ENCODE data around the gene CES1. TPM values are rescaled to one million over a fixed set of nuclear protein-coding genes. Genes with fewer than 3 reads are reported as not detected.
"Not testable (repeated sequence)": the region's sequence is repeated elsewhere in the genome, so short reads cannot be mapped to it uniquely, and the experiment has no call there.

The CES1 gene
- total and polyA plus RNA-seq, 10 of the 15 experiments (the other 5 are each of a cell fraction or from before 2014, with no cell fraction given): 0.08 to 0.69 (median 0.27) TPM; not detected in 6

DNA sequence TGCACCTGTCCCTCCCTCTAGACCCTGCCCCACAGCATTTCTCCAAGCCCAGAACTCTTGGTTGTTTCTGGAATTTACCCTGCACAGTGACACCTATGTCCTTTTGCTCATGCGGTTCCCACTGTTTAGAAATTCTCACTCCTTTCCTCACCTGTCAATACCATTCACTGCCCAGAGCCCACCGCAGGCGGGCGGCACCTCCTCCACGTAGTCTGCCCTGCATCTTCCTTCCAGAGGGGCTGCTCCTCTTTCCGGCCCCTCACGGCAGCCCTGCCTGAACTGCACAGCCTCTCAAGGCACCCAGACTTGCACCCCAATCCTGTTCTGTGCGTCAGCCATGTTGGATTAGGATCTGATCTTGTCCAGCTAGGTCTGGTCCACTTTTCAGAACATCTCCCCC is 51.4 kb downstream of the CES1 start:
- H3K27ac ChIP-seq (ENCODE audit: control insufficient read depth, insufficient read depth); in situ Hi-C loops (cut with MboI); H3K36me3 ChIP-seq (ENCODE audit: control insufficient read depth in 2 of 2, insufficient read depth in 2 of 2, low read length in 1 of 2); H3K4me1 ChIP-seq (ENCODE audit: control insufficient read depth, insufficient read depth, low read length); H3K79me2 ChIP-seq (ENCODE audit: control insufficient read depth, insufficient read depth, low read length); H3K4me2 ChIP-seq (ENCODE audit: control insufficient read depth, insufficient read depth); intact Hi-C loops (cut with micrococcal nuclease; ENCODE audit: unreplicated experiment); DNase-seq (ENCODE audit: low read depth, low spot score); SMC1A ChIA-PET (ENCODE audit: uncharacterized antibody, unreplicated experiment); FAIRE-seq; H3K9me3 ChIP-seq (replicated peaks; ENCODE audit: control insufficient read depth, insufficient read depth, low read length); H3K4me3 ChIP-seq; POLR2A ChIA-PET; ATAC-seq; H2AFZ ChIP-seq (ENCODE audit: control insufficient read depth, low read depth, low read length); H3K9ac ChIP-seq (ENCODE audit: control insufficient read depth, insufficient read depth, low read length); RAD21 ChIA-PET (ENCODE audit: unreplicated experiment); CTCF ChIA-PET; H3K27me3 ChIP-seq (replicated peaks in 1 of 2; ENCODE audit: control insufficient read depth in 2 of 2, insufficient read depth in 2 of 2, low read length in 1 of 2); H4K20me1 ChIP-seq (ENCODE audit: control insufficient read depth, insufficient read depth); BruUV-seq (replicated peaks): not testable (repeated sequence)
- 25% methylated on average over 8 of the region's 8 CpGs for WGBS (ENCODE audit: insufficient coverage, insufficient replicate concordance, low lambda C conversion rate, missing lambda C conversion rate)

DNA sequence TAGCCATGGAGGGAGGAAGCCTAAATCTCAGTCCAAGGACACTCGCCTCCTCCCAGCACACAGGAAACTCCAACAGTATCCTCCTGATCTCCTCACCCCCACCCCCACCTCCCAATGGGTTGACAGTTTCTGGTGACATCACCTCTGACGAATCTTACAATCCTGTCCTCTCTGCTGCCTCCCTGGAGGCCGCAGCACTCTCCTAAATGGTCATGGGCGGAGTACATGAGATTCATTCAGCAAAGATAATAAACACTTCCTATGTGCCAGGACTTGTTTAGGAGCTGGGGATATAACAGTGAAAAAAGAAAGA is 52.8 kb downstream of the CES1 start:
- SMC1A ChIA-PET (ENCODE audit: uncharacterized antibody, unreplicated experiment); H3K27ac ChIP-seq (ENCODE audit: control insufficient read depth, insufficient read depth); H3K4me3 ChIP-seq; BruUV-seq (replicated peaks); H3K79me2 ChIP-seq (ENCODE audit: control insufficient read depth, insufficient read depth, low read length); H3K4me1 ChIP-seq (ENCODE audit: control insufficient read depth, insufficient read depth, low read length); H3K9ac ChIP-seq (ENCODE audit: control insufficient read depth, insufficient read depth, low read length); RAD21 ChIA-PET (ENCODE audit: unreplicated experiment); H3K4me2 ChIP-seq (ENCODE audit: control insufficient read depth, insufficient read depth); DNase-seq (ENCODE audit: low read depth, low spot score); H3K9me3 ChIP-seq (replicated peaks; ENCODE audit: control insufficient read depth, insufficient read depth, low read length); H3K27me3 ChIP-seq (replicated peaks in 1 of 2; ENCODE audit: control insufficient read depth in 2 of 2, insufficient read depth in 2 of 2, low read length in 1 of 2); POLR2A ChIA-PET; H3K36me3 ChIP-seq (ENCODE audit: control insufficient read depth in 2 of 2, insufficient read depth in 2 of 2, low read length in 1 of 2); FAIRE-seq; H4K20me1 ChIP-seq (ENCODE audit: control insufficient read depth, insufficient read depth); H2AFZ ChIP-seq (ENCODE audit: control insufficient read depth, low read depth, low read length); ATAC-seq; CTCF ChIA-PET; in situ Hi-C loops (cut with MboI); intact Hi-C loops (cut with micrococcal nuclease; ENCODE audit: unreplicated experiment): not testable (repeated sequence)
- 26% methylated on average over 4 of the region's 4 CpGs for WGBS (ENCODE audit: insufficient coverage, insufficient replicate concordance, low lambda C conversion rate, missing lambda C conversion rate)
